ENCODE results near the gene TMEM92. TPM values are rescaled to one million over a fixed set of nuclear protein-coding genes. Genes with fewer than 3 reads are reported as not detected.
A peak's percentile ranks its signal among the peaks of the same experiment; 100 is the strongest.

The TMEM92 gene
- total RNA-seq, 1 donor from 2014 or later: 0.88 TPM

DNA sequence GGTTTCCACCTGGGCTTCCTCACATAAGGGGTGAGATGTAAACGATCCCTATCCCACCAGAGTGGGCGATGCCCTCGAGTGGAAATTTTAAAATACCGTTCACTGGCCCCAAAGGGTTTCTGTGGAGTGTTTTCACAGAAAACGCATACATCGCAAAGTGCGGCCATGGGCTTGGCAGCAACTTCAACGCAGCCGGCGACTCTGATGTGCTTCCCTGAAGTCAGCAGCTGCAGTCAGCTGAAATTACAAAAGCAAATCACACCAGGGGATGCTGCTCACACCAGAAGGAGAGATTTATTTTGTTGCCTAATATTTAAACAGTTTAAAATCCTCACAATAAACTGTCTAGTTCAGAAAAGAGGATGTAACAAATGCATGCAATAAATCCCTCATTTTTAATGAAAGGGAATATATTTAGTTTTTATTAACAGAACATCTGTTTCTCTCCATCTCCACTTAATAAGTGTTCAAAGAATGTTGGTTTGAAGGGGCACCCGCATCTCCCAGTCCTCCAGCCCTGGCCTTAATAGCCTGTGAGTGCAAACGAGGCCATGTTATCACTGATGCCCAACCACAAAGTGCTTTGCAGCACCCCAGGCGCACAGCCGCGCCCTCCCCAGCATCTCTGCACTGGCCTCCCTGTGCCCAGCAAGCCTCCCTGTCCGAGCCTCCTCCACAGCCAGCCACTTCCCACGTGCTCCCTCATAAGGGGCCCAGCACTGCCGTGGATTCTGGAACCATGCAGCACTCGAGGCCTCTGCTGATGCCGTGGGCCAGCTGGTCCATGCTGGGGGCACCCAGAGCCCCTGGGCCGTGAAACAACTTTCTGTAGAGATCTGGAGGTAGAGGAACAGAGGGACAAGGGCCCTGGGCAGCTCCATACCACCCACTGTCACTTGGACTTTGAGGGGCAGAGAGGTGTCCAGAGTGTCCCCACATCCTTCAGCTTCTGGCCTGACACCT is 54.4 kb downstream of the TMEM92 start:
- ATAC-seq: no peak

DNA sequence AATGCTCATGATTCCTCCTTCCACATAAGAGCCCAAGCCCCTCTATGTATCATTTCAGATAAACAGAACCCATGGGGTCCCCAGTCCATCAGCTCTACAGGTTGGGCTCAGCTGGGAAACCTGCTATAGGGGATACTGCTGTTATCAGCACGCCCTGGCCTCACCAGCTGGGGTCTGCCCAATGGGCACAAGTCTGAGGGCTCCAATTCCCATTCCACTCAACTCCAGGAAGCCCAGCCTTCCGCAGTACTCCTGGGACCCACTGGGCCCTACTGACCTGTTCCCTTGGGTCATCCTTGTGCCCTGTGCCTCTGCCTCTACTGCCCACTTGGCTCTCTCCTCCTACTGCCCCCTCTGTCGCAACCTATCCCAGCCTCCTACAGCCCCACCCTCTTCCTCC is 55.5 kb downstream of the TMEM92 start:
- ATAC-seq: peak; percentile 15

DNA sequence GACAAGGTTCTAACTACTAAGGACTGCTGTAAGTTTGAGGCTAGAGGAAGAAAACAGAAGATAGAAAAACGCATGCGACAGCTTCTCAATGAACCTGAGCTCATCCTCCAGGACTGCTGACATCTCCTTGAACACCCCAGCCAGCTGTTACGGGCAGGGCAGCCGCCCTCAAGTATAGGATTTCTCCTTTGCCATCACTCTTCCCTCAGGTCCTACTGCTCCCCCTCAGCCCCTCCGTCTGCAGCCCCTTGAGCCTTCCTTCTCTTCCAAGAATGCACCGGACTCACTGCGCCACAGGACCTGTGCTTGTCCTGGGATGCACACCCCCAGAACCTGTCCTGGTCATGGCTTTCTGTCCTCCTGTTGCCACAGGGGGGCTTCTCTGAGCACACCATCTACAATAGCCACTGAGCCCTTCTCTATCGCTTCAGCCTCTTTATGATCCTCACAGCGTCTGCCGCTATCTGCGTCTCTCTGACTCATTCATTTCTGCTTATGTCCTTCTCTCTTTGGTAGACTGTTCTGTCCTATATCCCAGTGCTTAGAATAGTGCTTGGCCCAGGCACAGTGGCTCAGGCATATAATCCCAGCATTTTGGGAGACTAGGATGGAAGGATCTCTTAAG is 56.0 kb downstream of the TMEM92 start:
- no peak for ATAC-seq

Other genes starting within 250 kb of the TMEM92 start
- 83.1 TPM for gene ITGA3, start 218.4 kb upstream of the TMEM92 start, total RNA-seq
- gene PDK2, start 179.1 kb upstream of the TMEM92 start, total RNA-seq: 13.6 TPM
- 0.16 TPM for gene SAMD14, start 144.3 kb upstream of the TMEM92 start, total RNA-seq
- 26.3 TPM for gene PPP1R9B, start 123.8 kb upstream of the TMEM92 start, total RNA-seq
- gene SGCA, start 108.5 kb upstream of the TMEM92 start, total RNA-seq: 0.64 TPM
- 42.7 TPM for gene COL1A1, start 72.8 kb upstream of the TMEM92 start, total RNA-seq
- gene XYLT2, start 71.7 kb downstream of the TMEM92 start, total RNA-seq: 10.8 TPM
- gene MRPL27, start 98.7 kb downstream of the TMEM92 start, total RNA-seq: 64.7 TPM
- 2.4 TPM for gene EME1, start 98.8 kb downstream of the TMEM92 start, total RNA-seq
- 68.2 TPM for gene LRRC59, start 123.1 kb downstream of the TMEM92 start, total RNA-seq
- gene ACSF2, start 151.8 kb downstream of the TMEM92 start, total RNA-seq: 15.1 TPM
- gene CHAD, start 194.4 kb downstream of the TMEM92 start, total RNA-seq: not detected
- gene RSAD1, start 204.4 kb downstream of the TMEM92 start, total RNA-seq: 10.8 TPM
- gene MYCBPAP, start 234.0 kb downstream of the TMEM92 start, total RNA-seq: 0.40 TPM

Data from esophagus mucosa (tissue), 1 donor.